Umbilical cord (tissue), 2 donors: ENCODE results near the gene NUB1. TPM values are rescaled to one million over a fixed set of nuclear protein-coding genes. Genes with fewer than 3 reads are reported as not detected.

Source experiments
- DNase-seq: peaks from one replicate; pipeline ENCODE4 v3.0.0-alpha.2; 2015; ENCODE audit warnings: low spot score
- total RNA-seq: library from RNA; depleted of rRNA; stranded (reverse); fragments of >200 nt; gene quantifications from one replicate; pipeline ENCODE4 v1.2.3, GENCODE V29; 2014; ENCODE audit warnings: low replicate concordance; ENCODE audit not compliant: insufficient read depth

The NUB1 gene
- total RNA-seq, 1 donor from 2014 or later = 56.8 TPM

DNA sequence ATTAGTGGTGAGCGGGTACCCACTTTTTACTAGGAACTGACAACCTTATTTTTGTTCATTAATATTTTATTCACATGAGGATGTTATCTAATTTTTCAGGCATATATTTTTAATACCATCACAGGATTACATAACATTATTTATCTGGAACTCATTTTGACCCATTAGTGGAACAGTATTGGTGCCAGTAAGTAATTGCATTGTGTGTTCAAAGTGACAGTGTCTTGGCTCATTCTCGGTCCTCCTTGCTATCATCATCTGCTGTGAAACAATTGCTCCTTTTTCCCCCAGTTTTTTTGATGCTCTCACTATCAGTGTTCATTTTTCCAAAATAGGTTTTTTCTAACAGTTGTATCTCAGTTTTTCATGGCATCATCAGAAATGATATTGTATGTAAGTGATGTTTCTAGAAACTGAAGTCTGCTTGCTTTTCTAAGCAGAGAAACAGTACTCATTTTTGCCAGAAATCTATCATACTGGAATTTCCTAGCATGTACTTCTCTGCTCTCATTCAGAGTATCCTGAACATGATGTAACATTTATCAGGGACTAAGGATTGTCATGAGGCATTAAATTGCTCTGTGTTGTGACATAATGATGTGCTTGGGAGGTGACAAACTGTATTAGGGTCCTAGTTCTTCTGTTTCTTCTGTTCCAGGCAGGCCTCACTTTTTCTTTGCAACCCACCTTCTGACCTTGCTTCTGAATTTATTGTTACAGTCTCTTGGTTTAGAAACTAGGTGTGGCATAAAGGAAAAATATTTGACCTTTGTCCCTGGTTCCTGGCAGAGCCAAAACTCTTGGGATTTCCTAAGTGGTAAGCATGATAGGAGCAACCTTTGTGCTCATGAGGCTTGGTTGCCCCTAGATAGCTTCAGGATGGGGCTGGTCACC lies 4.2 kb downstream of the NUB1 start:
- DNase-seq = no peak

DNA sequence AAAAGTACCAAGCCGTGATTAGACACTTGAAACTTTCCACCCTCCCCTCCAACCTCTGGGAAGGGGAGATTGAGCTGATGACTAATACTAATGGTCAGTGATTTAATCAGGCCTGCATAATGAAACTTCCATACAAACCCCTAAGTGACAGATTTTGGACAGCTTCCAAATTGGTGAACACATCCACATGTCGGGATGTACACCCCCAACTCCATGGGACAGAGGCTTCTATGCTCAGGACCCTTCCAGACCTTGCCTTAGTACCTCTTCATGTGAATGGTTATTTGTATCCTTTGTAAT lies 4.8 kb downstream of the NUB1 start:
- no peak for DNase-seq

DNA sequence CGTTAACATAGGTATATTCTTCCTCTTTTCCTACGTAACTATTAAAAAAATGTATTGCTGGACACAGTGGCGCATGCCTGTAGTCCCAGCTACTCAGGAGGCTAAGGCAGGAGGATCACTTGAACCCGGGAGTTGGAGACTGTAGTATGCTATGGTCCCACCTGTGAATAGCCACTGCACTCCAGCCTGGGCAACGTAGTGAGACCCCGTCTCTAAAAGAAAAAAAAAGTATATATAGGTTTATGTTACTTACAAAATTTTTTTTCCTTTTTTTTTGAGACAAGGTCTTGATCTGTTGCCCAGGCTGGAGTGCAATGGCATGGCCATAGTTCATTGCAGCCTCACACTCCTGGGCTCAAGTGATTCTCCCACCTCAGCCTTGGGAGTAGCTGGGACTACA lies 5.6 kb downstream of the NUB1 start:
- no peak for DNase-seq

DNA sequence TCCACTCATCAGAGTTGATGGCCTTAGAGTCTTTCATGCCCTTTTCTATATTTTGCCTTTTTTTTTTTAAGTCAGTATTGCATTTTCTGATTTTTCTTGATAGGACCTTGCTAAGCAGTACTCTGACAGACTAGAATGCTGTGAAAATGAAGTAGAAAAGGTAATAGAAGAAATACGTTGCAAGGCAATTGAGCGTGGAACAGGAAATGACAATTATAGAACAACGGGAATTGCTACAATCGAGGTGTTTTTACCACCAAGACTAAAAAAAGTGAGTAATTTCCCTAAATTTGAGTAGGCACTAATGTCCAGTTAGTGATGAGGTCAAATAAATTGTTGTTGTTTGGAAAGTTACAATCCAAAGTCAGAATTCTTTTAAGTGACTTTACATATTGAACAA lies 7.4 kb downstream of the NUB1 start:
- no peak for DNase-seq

DNA sequence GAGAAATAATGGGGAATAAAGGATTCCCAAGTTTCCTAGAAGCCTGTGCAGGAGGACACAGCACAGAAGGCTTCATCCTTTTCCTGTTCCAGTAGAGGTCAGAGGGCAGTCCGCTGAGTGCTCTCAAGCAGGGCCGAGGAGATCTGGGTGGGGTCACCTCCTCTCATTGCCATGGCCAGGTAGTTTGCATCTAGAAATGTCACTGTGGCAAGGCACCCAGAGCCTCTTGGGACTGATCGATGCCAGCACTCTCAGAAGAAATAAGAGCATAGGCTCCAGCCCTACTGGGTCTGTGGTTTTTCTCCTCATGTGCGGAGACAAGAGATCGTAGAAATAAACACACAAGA lies 7.9 kb downstream of the NUB1 start:
- DNase-seq = no peak

DNA sequence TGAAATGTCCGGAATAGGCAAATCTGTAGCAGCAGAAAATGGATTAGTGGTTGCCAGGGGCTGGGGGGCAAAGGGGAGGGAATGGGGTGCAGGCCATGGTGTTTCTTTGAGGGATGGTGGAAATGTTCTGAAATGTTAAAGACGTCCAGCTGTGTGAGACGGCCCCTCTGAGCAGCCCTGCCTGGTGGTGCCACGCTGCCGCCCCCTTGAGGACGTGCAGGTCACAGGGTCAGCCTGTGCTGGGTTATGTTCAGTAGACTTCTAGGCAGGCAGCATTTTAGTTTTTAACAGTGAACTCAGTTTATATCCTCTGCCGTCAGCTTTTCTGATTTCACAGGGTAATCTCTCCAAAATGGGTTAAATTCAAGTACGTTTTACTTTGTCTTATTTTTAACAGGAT lies 9.4 kb downstream of the NUB1 start:
- no peak for DNase-seq

DNA sequence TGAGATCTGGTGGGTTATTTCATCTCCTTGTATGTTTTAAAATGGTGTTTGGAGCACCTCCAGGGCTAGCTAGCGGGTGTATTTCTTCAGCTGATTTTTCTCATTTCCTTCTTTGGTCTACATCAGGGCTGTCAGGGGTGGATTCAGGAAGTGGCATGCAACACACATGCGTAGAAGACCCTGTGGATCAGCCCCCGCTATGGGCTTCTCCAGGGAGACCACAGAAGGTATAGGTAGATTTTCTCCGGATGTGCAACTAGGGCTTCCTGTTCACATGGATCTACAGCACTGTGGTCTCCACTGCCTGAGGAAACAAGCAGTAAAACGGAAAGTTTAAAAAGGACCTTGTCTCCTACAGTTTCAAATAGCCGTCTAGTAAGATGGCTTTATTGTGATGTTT lies 10.4 kb downstream of the NUB1 start:
- no peak for DNase-seq

DNA sequence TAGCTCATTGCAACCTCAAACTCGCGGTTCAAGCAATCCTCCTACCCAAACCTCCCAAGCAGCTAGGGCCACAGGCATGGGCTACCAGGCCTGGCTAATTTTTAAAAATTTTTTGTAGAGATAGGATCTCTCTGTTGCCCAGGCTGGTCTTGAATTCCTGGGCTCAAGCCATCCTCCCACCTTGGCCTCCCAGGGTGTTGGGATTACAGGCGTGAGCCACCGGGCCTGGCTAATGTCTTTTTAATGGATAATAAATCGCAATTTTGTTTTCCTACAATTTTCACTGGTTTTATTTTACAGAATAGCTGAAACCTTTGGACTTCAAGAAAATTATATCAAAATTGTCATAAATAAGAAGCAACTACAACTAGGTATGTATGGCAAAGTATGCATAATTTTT lies 10.9 kb downstream of the NUB1 start:
- DNase-seq = no peak

DNA sequence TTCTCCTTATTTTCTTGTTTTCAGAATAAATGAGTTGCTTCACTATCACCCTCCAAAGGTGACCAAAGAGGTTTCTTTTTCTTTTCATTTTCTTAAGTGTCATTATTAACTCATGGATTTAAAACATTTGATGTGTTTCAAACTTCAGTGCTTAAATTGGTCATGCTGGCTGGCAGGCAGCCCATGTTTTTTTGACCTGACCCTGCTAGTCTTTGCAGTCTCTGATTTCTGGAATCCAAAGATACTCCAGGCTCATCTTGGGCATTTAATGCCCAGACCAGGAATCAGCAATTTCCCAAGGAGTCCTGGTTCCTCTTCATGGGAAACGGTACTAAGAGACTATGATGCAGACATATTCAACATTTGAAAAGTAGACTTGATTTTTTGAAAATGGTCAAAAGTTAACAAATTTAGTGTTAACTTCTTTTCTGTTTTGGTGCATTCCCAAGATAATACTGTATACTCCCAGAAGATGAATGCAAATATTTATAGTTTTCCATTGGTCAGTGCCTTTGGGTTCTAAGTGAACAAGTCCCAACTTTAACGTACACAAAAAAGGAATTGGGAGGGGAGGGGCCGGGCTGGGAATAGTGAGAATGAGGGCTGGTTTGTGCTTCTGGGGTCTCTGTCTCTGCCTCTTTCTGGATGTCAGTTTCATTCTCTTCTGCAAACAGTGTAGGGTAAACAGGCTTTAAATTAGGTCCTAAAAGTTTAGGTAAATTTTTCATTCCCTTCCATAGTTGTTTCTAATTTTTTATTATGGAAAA lies 19.8 kb downstream of the NUB1 start:
- no peak for DNase-seq

DNA sequence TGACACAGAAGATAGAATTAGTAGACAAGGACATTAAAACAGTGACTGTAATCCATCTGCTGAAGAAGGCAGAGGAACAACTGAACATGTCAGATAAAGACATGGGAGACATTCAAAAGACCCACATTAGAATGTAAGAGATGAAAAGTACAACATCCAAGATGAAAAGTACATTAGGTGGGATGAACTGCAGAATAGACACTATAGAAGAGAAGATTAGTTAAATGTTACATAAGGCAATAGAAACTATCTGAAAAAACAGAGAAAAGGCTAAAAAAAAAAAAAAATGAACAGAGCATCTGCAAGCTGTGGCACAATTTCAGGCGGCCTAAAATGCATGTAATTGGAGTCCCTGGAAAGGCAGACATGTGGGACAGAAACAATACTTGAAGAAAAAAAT lies 21.6 kb downstream of the NUB1 start:
- no peak for DNase-seq

DNA sequence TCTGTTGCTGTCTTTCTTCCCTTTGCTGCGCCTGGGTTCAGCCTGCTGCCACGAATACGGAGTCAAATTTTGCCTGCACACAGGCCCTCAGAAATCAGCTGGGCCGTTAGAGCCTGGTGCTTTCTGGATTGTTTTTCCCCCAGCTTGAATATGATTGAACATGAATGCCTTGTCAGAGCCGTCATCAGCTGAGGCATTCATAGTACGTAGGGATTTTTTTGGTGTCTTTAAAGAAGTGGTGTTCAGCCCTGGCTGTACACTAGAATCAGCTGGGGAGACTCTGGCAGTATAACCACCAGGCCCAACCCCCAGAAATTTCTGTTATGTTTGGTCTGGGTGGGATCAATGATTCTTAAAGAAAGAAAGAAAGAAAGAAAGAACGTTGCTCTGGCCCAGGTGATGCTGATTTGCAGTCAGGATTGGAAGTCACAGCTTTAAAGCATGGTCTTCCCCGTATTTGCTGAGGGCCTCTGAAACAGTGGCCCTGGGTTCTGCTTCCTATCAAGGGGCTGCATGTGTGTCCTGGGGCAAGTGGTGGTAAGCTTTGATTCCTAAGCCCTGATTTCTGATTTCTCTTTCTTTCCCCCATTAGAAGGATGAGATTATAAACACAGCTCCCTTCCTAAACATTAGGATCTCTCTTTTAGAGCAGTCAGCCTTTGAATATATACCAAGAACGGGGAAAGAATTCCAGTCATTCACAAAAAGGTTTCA lies 24.7 kb downstream of the NUB1 start:
- DNase-seq = peak; percentile 62

DNA sequence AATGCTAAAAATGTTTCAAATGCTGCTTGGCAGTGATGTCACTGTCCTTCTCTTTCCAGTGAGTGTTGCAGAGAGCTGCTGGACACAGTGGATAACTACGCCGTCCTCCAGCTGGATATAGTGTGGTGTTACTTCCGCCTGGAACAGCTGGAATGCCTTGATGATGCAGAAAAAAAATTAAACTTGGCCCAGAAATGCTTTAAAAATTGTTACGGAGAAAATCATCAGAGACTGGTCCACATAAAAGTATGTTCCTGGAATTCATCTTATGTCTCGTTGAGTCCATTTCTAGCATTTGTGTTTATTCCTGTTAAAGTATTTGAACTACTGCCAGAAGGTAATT lies 25.2 kb downstream of the NUB1 start:
- peak; percentile 87 for DNase-seq

DNA sequence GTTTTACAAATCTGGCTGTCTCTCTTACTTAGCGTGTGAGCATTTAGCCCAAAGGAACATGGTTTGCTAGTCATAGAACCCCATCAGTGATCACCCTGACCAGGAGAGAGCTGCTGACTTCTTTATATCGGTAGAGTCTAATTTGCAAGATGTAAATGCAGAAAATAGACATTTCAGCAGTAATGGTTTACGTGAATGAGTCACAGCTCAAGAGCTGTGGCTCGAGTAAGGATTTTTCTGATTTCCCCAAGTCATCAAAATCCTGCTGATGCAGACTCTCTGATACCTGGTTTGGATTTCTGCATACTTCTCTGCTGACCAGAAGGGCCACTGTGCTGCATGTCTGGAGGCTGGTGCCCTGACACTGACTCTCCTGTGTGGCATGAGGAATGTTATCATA lies 25.7 kb downstream of the NUB1 start:
- peak; percentile 50 for DNase-seq

DNA sequence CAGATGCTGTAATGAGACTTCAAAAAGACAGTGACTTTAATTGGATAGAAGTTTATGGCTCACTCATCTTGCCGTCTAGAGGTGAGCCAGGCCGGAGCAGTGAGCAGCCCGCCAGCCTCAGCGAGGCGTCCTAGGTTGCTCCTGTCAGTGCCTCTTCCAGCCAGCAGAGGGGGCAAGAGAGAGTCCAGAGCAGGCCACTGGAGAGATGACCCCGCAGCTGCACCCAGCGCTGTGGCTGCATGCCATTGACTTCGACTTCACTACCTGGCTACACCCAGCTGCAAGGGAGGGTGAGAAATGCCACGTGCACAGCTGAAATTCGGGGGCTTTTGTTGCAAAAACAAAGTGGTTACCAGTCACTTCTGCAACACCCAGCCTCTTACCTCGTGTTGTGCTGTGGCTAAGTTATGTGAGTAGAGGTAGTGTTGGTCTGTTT lies 26.5 kb downstream of the NUB1 start:
- DNase-seq = peak; percentile 88

DNA sequence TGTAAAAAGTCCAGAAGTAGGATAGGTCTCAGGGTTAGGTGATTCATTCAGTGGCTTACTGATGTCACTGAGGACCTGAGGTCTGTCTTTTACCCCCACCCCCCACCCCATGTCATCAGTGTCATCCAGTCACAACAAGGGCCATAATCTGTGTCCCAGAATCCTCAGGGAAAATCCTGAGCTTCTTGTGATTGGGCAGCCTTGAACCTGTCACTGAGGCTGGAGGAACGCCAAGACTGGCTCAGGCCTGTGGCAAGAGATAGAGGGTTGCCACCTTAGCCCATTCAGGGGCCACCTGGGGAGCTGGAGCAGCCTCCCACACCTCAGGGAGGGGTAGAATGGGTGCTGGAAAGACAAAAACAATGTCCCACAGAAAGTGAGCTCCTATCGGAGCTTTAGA lies 29.7 kb downstream of the NUB1 start:
- DNase-seq = no peak

DNA sequence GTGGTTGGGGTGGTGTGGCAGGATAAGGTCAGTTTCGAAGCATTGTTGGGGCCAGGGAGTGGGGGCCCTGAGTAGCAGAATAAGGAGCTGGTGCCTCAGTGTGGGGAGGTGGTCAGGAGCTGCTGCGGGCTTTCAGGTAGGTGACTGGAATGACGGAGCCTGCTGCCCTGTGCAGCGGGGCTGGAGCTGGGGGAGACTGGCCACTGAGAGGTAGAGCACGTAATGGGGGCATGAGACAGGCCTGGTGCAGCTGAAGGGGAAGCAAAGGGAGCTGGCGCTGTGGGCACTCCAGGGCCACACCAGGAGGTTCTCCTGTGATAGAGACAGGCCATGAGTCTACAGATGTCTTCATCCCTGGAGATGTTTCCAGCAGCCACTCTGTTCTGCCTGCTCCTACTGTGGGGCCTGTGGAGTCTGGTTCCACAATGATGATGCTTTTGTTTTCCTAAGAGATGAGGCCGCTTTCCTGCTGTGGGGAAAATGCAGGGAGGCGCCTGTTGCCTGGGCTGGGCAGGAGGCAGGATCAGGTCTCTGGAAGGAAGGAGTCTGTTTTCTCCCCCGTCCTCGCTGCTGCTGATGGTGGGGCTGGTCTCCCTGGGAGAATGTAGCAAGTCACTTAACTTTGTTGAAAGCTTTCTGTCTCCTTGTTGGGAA lies 31.1 kb downstream of the NUB1 start:
- DNase-seq = no peak

DNA sequence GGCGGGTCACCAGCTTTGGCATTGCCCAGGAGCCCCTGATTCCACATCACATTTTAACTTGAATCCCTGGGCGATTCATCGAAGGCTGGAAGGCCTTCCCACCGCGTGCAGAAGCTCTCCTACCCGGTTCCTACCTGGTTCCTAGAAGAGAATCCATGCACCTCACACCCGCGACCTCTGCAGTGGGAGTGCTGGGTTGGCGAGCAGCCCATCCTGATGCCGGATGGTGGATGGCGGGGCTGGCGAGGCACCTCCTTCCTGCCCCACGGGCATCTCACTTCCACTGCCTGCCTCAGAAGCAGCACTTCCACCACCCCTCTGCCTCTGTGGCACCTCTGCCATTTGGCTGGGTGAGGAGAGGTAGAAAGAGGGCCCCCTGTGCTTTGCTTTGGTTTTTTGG lies 32.0 kb downstream of the NUB1 start:
- no peak for DNase-seq

DNA sequence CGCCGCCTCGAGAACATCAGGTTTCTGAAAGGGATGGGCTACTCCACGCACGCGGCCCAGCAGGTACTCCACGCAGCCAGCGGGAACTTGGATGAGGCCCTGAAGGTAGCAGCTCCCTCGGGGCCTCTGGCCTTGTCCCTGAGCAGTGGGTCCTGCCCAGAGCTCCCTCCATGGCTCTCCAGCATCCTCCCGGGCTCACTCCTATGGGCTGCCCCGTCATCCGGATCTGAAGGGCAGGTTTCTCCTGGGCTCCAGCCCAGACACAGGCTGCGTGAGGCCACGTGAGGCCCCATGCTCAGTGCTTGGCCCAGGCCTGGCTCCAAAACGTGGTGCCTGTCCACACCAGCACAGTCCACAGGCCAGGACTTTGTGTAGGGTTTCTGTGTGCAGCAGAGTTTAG lies 32.5 kb downstream of the NUB1 start:
- DNase-seq = no peak

DNA sequence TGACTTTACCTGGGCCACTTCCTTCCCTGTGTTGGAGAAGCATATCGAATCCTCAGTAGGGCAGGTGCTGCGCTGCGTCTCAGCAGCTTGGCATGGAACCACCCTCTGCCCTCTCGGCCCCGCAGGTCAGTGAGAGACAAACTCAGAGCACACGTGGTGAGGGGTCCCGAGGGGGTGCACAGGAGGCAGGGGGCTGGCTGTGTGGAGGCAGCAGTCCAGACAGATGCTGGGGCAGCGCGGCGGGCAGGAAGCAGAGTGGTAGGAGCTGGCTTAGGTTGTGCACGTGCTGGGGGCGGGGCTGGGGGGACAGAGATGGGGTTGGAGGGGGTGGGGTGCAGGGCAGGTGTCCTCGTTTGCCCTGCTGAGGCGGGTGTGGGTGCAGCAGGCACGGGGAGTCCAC lies 33.1 kb downstream of the NUB1 start:
- DNase-seq = no peak

DNA sequence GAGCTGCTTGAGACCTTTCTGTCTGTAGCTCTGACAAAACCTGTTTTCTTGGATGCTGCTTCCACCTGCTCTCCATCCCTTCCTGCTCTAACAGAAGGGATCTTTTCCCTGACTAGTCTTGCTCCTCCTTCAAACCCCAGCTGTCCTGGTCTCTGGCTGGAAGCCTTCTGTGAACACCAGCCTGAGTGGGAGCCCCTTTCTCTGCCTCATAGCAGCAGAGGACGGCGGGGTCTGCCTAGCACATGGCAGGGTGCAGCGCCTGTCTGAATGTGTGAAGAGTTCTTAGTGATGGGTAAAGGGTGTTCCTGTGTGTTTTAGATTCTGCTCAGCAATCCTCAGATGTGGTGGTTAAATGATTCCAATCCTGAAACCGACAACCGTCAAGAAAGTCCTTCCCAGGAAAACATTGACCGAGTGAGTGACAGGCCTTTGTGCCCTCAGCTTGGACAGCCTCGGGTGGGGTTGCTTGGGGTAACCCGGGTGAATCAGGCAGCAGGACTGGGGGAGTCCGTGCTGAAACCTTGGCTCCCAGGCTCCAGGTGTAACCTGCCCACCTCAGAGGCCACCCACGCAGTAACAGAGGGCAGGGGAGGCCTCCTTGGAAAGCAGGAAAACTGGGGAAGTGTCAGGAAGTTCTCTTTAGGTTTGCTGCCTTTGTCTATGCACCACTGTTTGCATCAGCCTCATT lies 34.1 kb downstream of the NUB1 start:
- no peak for DNase-seq

DNA sequence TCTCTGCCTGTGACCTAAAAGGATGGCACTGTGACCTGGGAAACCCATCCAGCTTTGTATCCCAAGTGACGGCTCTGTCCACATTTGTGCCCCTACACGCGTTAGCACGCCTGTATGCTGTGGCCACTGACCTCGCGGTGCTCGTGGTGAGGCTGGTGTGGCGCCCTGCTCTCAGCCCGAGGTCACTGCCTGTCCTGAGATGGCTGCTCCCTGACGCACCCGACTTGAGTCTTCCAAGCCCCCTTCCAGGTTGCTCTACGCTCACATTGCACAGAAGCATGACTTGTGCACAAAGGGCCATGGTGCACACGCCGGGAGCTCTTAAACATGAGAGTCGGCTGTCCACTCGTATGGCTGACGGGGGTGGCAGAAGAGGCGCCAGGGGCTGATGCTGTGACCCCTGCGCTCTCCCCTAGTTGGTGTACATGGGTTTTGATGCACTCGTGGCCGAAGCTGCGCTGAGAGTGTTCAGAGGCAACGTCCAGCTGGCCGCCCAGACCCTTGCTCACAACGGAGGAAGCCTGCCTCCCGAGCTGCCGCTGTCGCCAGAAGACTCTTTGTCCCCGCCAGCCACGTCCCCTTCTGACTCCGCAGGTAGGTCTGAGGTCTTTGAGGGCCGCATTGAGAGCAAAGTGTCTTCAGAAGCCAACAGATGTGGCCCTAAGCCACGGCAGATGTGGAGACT lies 34.7 kb downstream of the NUB1 start:
- no peak for DNase-seq
